H1 (cell line): ENCODE results near the gene PLXNB3. TPM values are rescaled to one million over a fixed set of nuclear protein-coding genes. Genes with fewer than 3 reads are reported as not detected.

ENCODE experiments used
- ASH2L ChIP-seq: fragments of 200-600, 300-600 bp; sonication (generic); IDR thresholded peaks from one replicate; pipeline ENCODE4 v1.7.1; 2017; ENCODE audit warnings: low read length
- BACH1 ChIP-seq: IDR thresholded peaks from 2 replicates; pipeline ENCODE4 v1.6.1; 2012; ENCODE audit warnings: low read length, improper control_type of control experiment
- CHD7 ChIP-seq: fragments of 300-600 bp; sonication (generic); IDR thresholded peaks from 2 replicates; pipeline ENCODE4 v1.7.1; 2012; ENCODE audit warnings: low read length, moderate library complexity, mild to moderate bottlenecking, inconsistent platforms; ENCODE audit not compliant: insufficient replicate concordance
- EZH2 ChIP-seq: fragments of 200-600 bp; sonication (generic); IDR thresholded peaks from 2 replicates; pipeline ENCODE4 v1.7.1; 2012; ENCODE audit warnings: low read depth, mild to moderate bottlenecking, moderate library complexity, low read length, inconsistent platforms; ENCODE audit not compliant: severe bottlenecking
- FOSL1 ChIP-seq: IDR thresholded peaks from 2 replicates; pipeline ENCODE4 v1.6.1; 2011; ENCODE audit warnings: mild to moderate bottlenecking, low read depth, low read length, moderate library complexity; ENCODE audit not compliant: insufficient read depth
- MAX ChIP-seq: IDR thresholded peaks from 2 replicates; pipeline ENCODE4 v1.6.1; 2012; ENCODE audit warnings: inconsistent platforms
- SIX5 ChIP-seq: IDR thresholded peaks from 2 replicates; pipeline ENCODE4 v1.6.1; 2011; ENCODE audit warnings: mild to moderate bottlenecking, low read depth, low read length
- SP4 ChIP-seq: IDR thresholded peaks from 2 replicates; pipeline ENCODE4 v1.6.1; 2012; ENCODE audit warnings: low read length, inconsistent platforms
- TBP ChIP-seq: IDR thresholded peaks from 2 replicates; pipeline ENCODE4 v1.6.1; 2011; ENCODE audit warnings: low read depth, low read length, improper control_type of control experiment
- TEAD4 ChIP-seq: IDR thresholded peaks from 2 replicates; pipeline ENCODE4 v1.6.1; 2012; ENCODE audit warnings: low read depth, low read length, inconsistent platforms, mixed read lengths
- polyA plus RNA-seq, 7 experiments: library from polyadenylated mRNA; depleted of rRNA in 3 of 7; stranded (reverse) in 5 of 7; unstranded in 2 of 7; fragments of >200 nt in 5 of 7; fragments of 200-250 nt in 2 of 7; gene quantifications; 1 replicate in 5 of 7; 2 replicates in 1 of 7; 4 replicates in 1 of 7; pipeline versions ENCODE4 v1.2.1 to v1.2.3, GENCODE V29; 2011 to 2013; ENCODE audit warnings: missing spikeins in 2 of 7, mixed read lengths in 2 of 7
- total RNA-seq: library from RNA; stranded (reverse); fragmentation: NEBNext Ultra II Directional; extraction: Animal tissue kit (Norgen Biotek cat#: 25700); gene quantifications from 2 replicates; pipeline ENCODE4 v1.2.1, GENCODE V29; 2021

Gene PLXNB3
- total and polyA plus RNA-seq, 2 of the 8 experiments (the other 6 are each of a cell fraction or from before 2014, with no cell fraction given) = 1.2 to 2.7 TPM

- TF ChIP-seq CHD7 (no peak), ASH2L (no peak), MAX (no peak), SP4 (no peak), BACH1 (no peak), EZH2 (no peak), FOSL1 (no peak), TEAD4 (no peak), TBP (no peak), SIX5 (no peak)
These were observed 29.2 kb upstream of the PLXNB3 start (continued) for GRCh38 chrX:153734871-153735270.
